ENCODE results near the gene WDR48.

Gene WDR48

DNA sequence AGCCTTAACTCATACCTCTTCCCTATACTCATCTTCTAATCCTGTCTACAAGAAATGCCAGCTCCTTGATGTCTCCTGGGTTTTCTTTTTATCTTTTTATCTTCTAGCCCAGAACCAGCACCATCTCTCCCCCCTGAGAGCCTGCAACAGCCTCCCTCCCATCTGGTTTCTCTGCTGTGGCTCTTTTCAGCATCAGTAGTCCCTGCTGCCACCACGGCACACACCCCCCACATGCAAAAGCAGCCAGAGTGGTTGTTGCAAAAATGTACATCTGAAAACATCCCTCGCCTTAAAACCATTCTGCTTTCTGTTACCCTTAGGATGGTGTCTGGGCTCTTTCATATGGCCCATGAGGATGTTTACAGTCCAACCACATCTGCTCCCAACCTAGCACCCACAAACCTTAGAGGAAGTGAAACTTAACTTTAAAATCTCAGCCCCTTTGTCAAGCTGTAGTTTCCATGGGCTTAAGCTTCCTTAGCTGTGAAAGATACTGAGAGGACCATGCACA lies 56.4 kb downstream of the WDR48 start:
- DNase-seq (ENCODE audit: low read depth), result no peak
- H3K4me3 ChIP-seq (replicated peaks; ENCODE audit: low read depth, low read length), result peak overlapping the region; percentile 90
- TF ChIP-seq, protein P1, sequence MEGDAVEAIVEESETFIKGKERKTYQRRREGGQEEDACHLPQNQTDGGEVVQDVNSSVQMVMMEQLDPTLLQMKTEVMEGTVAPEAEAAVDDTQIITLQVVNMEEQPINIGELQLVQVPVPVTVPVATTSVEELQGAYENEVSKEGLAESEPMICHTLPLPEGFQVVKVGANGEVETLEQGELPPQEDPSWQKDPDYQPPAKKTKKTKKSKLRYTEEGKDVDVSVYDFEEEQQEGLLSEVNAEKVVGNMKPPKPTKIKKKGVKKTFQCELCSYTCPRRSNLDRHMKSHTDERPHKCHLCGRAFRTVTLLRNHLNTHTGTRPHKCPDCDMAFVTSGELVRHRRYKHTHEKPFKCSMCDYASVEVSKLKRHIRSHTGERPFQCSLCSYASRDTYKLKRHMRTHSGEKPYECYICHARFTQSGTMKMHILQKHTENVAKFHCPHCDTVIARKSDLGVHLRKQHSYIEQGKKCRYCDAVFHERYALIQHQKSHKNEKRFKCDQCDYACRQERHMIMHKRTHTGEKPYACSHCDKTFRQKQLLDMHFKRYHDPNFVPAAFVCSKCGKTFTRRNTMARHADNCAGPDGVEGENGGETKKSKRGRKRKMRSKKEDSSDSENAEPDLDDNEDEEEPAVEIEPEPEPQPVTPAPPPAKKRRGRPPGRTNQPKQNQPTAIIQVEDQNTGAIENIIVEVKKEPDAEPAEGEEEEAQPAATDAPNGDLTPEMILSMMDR (IDR thresholded peaks at IDR 0.05; ENCODE audit: low read length, missing control alignments), result no peak

DNA sequence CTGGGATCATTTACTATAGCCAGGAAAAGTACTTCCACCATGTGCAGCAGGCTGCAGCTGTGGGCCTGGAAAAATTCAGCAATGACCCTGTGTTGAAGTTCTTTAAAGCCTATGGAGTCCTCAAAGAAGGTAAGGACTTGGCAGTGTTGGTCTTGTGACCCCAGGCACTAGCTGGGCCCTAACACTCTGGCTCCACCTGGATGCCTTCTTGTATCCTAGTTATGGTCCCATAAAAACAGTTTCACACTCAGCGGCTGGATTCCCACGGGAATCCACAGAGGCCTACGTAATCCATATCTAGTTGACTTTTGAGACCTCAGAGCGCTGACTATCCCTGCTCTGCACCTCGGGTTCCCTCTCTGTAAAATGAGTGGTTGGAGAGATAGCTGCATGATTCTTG lies 57.3 kb downstream of the WDR48 start:
- no peak overlapping the region for H3K4me3 ChIP-seq (replicated peaks; ENCODE audit: low read depth, low read length)
- no peak for DNase-seq (ENCODE audit: low read depth)
- TF ChIP-seq, protein P1 (IDR thresholded peaks at IDR 0.05; ENCODE audit: low read length, missing control alignments), result no peak

DNA sequence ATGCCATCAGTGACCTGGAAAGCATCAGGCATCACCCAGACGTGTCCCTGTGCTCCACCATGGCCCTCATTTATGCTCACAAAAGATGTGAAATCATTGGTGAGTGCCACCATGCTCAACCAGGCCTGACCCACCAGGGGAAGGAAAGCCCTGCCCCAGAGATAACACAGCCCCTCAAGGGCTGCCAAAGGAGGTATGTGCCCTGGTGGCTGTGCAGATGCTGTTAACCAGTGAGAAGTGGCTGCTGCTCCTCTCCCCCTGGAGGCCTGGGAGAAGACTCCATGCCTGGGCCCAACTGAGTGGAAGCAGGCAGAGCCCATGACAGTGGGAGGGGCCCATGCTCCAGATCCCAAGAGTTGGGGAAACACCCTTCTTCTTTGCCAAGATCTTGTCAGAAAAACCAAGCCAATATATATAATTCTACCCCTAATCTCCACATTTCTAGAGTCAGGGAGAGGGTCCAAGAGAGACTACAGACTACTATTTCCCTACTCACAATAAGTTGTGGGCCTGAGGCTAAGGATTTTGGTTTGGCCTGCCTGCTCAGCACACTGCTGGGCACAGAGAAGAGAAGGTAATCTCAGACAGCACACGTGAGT lies 58.3 kb downstream of the WDR48 start:
- no peak for DNase-seq (ENCODE audit: low read depth)
- TF ChIP-seq, protein P1 (IDR thresholded peaks at IDR 0.05; ENCODE audit: low read length, missing control alignments), result no peak

DNA sequence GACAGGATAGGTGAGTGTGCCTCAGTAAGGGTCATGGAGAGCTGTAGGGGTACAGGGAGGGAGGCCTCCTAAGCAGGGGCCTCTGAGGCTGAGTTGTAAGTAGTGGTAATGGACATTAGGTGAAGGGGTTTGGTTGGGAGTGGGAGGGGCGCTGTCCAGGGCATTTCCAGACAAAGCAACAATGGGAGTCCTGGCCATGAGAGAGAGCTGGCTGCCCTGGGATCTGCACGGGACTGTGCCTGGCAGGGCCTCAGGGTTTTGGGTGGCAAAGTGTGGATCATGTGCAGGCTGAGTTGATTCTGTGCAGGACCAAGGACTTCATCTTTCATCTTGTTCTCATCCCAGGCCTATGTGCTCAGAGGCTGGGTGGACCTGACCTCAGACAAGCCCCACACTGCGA lies 60.3 kb downstream of the WDR48 start:
- no peak overlapping the region for H3K4me3 ChIP-seq (replicated peaks; ENCODE audit: low read depth, low read length)
- DNase-seq (ENCODE audit: low read depth), result no peak
- TF ChIP-seq, protein P1 (IDR thresholded peaks at IDR 0.05; ENCODE audit: low read length, missing control alignments), result no peak

More for the DNA sequence above, 58.3 kb downstream of the WDR48 start:
- no peak overlapping the region for H3K4me3 ChIP-seq (replicated peaks; ENCODE audit: low read depth, low read length)

DNA sequence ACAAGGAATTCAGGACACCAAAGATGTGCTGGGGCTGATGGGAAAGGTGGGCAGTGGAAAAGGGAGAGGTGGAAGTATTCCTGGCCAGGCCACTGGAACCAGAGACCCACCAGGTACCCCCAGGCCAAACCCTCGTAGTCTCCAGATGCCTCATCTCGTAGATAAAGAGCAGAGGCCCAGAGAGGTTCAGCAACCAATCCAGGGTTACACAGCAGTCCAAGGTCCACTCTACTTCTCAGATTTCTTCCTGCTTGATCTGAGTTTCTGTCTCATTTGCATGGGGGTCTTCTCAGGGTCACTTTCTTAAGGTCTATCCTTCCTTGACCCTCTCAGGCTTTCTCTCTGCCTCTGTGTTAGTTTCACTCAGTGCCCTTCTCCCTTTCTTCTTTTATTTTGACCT lies 60.7 kb downstream of the WDR48 start:
- TF ChIP-seq, protein P1 (IDR thresholded peaks at IDR 0.05; ENCODE audit: low read length, missing control alignments), result no peak
- no peak for DNase-seq (ENCODE audit: low read depth)
- no peak overlapping the region for H3K4me3 ChIP-seq (replicated peaks; ENCODE audit: low read depth, low read length)

DNA sequence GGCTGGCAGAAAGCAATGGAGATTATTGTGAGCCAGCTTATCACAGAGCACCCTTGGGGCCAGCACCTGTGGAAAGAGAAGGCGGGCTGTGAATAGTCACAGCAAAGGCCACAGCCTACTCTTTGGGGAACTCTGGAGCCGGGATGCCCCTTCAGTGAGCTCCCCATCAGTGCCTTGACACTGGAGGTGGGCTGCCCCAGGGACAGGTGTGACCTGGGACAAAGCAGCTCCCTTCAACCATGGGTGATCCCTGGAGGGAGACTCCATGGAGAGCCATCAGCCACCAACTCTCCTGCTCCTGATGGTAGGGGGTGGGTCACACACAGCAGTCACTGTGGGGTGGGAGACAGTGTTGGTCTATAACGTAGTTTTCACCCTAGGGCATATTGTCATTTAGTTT lies 61.5 kb downstream of the WDR48 start:
- TF ChIP-seq, protein P1 (IDR thresholded peaks at IDR 0.05; ENCODE audit: low read length, missing control alignments), result no peak
- DNase-seq (ENCODE audit: low read depth), result no peak
- no peak overlapping the region for H3K4me3 ChIP-seq (replicated peaks; ENCODE audit: low read depth, low read length)

DNA sequence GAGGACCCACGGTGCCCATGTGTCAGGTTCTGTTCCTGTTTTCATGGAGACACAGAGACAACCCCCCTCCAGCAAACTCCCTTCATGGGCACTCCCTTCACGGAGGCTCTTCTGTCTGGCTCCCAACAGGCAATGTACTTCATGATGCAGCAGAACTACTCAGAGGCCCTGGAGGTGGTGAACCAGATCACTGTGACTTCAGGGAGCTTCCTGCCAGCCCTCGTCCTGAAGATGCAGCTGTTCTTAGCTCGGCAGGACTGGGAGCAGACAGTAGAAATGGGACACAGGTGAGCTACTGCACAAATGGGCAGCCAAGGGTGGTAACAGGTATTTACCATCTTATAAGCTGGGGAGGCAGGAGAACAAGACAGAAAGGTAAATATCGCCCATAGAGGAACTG lies 62.6 kb downstream of the WDR48 start:
- H3K4me3 ChIP-seq (replicated peaks; ENCODE audit: low read depth, low read length), result no peak overlapping the region
- TF ChIP-seq, protein P1 (IDR thresholded peaks at IDR 0.05; ENCODE audit: low read length, missing control alignments), result no peak
- DNase-seq (ENCODE audit: low read depth), result no peak

Data from fibroblast of pulmonary artery (primary cell).